Testis (tissue), 2 donors: ENCODE data around the gene NAV1.

Experiments
- CTCF ChIP-seq, 3 experiments: fragments of 450-650 bp in 2 of 3; fragments of 200-600 bp in 1 of 3; sonication (generic) in 1 of 3; IDR thresholded peaks; one replicate each; pipeline ENCODE4 v1.5.1; 2016 to 2019; ENCODE audit warnings: antibody characterized with exemption in 3 of 3, mild to moderate bottlenecking in 2 of 3, moderate library complexity in 1 of 3
- POLR2A ChIP-seq: fragments of 450-650 bp; IDR thresholded peaks from one replicate; pipeline ENCODE4 v1.6.1; 2017; ENCODE audit warnings: antibody characterized with exemption, mild to moderate bottlenecking, moderate library complexity

- no peak for TF ChIP-seq CTCF (IDR thresholded peaks at IDR 0.05)
- TF ChIP-seq POLR2A, result no peak
Measured at GRCh38 chr1:201498621-201499020, 40.3 kb upstream of the NAV1 start.
